NCI-H2227 (cell line): Measurements from ENCODE around the gene MAPK8.

Experiments used
- DNase-seq: peaks from one replicate; lab custom pipeline; 2025; ENCODE audit not compliant: unreplicated experiment; lab: John Stamatoyannopoulos, UW

Gene MAPK8

DNA sequence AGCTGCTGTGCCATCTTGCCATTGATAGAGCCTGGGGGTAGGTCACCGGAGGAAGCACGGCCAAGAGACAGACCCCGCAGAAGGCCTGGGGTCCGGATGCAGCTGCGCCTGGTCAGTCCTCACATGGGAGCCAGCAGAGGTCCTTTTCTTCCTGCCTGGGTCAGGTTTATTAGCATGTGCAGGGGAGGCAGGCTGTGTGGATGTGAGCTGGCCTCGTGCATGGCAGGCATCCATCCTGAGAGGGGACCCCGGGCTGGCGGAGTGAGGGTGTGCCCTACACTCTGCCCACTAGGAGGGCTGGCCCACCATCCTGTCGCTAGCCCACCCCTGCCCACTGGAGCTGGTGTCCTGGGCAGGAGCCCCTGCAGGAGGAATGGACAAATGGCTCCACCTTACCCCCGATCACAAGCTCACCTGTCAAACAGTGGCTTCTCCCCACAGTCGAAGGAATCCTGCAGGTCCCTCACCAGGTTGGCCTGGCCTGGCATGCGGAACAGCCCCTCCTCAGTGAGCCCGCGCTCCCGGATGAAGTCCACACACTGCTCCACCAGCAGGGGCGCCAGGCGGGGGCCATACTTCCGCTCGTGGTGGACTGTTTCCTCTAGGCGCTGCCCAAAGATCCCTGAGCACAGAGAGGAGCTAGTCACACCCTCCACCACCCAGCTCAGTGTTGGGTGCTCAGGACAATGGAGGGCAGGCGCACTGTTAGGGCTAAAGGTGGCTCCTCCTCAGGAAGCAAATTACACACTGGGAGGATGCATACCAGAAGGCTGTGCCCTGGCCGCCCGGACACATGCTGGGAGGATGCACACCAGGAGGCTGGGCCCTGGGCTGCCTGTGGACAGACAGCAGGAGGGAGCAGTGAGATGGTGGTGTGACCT is 153.0 kb downstream of the MAPK8 start:
- no peak for DNase-seq

DNA sequence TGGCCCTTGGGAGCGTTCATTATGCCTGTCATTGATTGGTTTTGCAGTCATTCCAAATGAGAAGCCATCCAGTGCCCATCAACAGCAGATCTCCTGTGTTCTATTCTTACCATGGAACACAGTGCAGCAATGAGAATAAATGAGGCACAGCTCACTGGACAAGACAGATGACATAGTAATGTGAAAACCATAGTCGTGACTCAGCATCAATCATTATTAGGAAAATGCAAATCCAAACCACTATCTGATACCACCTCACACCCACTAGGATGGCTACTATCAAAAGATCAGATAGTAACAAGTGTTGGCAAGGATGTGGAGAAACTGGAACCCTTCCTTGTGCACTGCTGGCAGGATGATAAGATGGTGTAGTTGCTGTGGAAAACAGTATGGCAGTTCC is 153.7 kb downstream of the MAPK8 start:
- no peak for DNase-seq

DNA sequence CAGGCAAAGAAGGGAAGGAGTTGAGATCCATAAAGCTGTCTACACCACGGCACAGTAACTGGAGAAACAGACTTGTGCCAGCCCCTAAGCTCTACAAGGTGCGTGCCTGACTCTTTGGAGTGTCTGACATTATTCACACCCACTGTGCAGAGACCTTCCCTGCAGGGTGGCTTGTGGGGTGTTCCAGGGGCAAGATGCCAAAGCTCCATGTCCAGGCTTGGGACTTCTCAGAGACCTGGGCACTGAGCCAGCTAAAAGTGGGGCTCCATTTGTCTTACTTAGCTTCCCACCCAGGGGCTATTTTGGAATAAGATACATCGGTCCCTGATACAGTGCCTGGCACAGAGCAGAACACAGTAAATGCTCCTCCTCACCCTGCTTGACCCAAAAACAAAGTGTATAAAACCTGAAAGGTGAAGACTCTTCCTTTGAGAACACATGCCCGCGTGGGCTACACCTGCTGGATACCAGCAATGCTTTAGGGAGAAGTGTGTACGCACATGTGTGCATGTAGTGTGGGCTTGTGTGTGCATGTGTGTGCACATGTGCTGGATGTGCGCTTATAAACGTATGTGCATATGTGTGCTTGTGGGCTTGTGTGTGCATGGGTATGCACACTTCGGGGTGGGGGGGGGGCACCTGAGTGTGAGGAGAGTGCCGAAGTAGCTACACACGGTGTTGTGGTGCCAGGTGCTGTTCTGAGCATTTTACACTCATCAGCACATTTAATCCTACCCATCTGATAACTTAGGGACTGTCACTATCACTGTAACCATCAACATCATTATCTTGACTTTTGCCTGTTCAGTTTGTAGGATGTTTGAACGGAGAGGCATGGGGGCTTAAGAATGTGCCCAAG is 155.4 kb downstream of the MAPK8 start:
- DNase-seq: no peak

DNA sequence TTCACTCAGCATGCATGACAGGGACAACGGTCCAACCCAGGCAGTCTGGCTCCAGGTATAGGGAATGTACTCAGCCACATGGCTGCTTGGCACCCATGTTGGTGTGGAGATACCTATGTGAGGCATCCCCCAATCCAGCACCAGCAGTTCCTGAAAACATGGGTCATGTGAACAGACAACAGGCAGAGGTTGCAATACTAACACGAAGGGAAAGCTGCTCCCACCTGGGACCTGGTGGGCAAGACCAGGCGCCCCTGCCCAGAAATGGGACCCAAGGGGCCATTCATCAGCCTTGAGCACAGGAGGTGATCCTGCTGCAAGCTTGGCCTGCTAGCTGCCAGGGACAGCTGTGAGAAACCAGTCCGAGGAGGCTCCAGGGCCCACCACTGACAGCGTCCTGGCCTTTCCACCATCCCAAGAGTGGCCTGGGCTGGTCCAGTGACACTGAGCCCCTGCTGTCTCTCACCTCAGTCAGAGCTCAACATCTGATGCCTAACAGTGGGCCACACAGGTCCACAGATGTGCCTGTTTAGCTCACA is 156.1 kb downstream of the MAPK8 start:
- no peak for DNase-seq

DNA sequence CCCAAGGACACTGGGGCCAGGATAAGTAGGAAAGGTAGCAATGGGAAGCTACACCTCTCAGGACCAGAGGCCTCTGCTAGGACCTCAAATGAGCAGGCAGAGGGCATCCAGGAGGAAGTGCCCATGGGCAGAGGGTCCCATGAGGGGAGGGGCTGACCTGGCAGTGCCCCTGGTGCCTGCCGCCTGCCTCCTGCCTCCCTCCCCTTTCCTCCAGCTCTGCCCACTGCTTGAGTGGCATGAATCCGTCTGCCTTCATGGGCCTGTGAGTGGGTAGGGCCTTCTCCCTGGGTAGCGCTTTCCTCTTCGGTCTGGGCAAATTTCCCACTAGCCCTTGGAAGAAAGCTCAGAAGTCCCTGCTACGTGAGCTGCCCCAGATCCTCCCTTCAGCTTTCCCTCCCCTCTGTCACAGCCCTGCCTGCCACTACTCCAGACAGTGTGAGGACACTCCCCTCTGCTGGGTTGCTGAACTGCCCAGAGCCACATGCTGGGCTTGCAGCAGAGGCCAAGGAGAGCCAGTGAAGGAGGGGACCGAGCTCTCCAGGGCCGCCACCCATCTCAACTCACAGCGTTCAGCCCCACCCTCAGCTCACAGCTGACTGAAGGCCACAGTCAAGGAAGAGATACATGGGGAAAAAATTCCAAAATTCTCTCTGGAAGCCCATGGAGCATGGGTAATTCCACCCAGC is 157.0 kb downstream of the MAPK8 start:
- DNase-seq: no peak

DNA sequence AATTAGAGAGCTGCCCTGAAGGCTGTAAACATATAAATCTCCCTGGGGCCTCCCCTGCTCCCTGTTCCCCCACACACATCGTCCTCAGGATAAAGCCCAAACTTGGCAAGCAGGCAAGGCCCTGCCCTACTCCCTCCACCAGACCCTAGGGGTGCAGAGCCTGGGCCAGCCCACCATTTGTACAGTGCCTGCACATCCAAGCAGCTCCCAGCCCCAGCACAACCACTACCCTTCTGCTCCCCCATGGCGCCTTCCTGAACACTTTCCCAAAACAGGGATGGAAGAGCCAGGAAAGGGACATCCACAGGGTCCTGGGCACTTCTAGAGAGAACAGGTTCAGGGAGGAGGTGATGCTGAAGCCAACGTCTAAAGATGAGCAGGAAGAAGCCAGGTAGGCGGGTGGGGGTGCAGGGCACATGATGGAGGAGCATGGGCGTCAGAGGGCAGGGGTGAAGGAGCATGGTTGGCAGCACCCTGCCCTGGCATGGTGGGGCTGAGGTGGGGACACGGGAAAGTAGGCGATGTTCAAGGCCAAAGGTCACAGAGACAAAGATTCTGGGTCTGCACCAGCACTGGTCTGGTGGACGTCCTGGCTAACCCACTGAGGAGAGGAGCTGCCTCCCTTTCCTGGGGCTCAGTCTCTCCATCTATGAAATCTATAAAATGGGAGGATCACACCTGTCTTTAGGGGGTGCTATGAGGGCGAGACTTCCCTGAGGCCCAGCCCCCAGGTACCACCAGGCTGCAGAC is 157.8 kb downstream of the MAPK8 start:
- no peak for DNase-seq

DNA sequence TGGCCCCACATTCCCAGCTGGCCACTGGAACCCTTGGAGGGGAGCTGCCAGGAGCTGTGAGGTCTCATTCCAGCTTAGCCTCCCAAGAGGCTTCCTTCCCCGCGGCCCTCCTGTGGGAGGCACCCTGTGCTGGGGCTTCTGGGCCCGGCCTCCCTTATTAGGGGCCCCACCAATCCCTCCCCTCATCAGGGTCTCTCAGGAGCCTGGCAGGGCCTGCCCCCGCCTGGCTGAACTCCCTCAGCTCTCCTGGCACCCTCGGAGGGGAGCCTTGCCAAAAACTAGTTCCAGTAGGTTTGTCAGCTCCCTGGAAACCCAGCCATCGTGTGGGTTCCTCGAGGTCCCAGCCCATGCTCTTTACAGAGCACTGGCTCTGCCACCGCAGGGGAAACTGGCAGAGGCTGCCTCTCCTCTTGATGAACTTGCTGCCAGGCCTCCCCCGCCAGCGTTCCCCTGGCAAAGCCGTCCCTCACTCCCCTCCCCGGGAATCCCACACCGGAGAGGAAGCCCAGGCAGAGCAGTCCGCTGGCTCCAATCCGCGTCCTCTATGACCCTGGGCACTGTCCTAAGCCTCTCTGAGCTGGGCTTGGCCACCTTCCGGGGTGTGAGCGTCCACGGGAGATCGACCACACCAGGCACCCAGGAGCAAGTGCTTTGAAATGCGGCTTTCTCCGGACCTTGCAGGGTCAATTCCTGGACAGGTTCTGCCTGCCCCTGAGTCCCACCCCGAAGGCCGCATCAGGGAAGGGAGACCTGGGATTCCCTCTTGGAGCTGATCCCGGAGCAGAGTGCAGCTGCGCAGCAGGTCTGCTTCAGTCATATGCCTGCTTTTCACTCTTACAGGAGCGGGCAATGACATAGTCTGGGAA is 158.6 kb downstream of the MAPK8 start:
- no peak for DNase-seq

DNA sequence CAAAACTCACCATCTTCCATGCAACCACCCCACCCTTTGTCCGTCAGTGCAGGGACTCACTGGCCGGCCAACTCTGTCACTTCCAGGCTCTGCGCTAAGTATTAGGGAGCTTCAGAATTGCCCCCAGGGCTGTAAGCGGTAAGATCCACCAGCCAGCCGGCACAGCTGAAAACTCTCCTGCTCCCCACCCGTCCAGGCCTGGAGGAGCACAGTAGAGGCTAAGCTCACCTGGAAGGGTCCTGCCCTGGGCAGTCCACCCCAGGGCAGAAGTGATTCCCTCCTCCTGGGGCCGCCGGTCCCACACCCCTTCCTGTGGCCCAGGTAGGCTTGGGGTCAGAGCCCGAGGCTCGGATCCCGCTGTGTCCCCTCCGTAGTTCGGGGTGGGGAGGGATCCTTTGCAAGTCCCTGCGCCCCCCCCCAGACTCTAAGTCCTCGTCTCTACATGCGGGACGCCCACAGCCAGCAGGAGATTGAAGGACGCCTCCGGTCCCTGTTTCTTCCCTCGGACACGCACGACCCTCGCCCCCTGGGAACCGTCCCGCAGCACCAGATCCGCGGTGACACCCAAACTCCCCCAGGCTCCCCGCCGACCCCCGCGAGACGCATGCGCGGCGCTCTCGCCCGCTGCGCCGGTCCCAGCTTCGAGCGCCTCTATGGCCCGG is 159.5 kb downstream of the MAPK8 start:
- no peak for DNase-seq

DNA sequence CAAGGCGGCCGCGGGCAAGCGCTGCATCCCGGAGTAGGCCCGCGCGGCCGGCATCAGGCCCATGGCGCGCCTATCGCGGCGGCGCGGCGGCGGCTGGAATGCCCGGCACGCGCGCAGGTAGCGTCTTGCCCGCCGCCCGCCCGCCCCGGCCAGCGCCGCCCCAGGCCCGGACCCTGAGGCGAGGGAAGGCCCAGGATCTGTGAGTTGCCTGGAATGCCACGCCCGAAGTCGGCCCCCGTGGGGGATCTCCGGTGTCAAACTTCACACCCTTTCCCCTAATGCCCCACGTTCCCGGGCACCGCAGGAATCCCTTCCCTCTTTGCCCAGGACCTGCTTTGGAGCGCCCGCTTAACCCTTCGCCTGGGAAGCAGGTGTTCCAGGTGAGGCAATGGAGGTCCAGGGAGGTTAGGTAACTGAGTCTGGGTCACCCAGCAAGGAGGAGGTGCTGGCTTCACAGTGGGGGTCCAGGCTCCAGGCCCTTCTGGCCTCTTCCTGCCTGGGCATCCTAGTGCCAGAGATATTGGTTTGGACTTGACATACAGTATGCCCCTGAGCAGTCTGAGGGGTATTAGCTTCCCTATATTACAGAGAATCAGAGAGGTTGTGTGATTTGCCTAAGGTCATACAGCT is 160.2 kb downstream of the MAPK8 start:
- DNase-seq: no peak

DNA sequence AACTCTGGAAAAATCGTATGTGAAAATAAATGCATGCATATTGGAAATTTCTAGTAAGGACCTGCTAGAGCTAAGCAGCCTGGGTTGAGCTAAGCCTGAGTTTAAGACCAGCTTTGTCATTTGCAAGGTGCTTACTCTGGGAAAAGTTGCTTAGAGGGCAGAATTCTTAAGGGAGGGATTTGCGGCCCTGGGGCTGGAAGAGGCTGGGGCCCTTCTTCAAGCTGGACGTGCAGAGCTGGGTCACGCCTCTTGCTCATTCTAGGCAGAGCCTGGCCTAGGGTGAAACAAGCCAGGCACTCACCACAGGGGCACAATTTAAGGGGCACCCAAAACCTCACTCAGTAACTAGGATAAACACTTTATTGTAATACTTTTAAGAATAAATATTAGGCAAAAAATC is 161.2 kb downstream of the MAPK8 start:
- DNase-seq: no peak

DNA sequence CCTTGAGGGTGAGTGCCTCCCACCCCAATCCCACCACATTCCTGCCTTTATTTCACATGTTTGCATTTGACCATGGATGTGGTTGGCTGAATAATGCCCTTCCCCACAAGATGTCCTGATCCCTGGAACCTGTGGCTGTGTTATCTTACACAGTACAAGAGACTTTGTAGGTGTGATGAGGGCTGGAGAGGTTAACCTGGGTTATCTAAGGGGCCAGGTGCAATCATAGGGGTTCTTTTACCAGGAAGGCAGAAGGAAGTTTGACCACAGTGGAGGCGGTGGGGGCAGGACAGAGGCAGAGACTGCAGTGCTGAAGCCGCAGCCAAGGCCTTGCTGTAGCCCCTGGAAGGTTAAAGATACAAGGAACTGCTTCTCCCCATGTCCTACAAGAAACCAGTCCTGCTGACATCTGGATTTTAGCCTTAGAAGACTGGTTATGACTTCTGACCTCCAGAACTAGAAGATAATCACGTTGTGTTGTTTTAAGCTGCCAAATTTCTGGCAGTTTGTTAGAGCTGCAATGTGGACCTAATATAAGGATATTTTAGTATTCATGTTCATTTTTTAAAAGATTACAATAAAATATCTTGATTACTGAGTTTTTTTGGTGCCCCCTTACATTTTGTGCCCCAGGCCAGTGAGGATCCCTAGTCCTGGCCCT is 161.8 kb downstream of the MAPK8 start:
- DNase-seq: no peak

DNA sequence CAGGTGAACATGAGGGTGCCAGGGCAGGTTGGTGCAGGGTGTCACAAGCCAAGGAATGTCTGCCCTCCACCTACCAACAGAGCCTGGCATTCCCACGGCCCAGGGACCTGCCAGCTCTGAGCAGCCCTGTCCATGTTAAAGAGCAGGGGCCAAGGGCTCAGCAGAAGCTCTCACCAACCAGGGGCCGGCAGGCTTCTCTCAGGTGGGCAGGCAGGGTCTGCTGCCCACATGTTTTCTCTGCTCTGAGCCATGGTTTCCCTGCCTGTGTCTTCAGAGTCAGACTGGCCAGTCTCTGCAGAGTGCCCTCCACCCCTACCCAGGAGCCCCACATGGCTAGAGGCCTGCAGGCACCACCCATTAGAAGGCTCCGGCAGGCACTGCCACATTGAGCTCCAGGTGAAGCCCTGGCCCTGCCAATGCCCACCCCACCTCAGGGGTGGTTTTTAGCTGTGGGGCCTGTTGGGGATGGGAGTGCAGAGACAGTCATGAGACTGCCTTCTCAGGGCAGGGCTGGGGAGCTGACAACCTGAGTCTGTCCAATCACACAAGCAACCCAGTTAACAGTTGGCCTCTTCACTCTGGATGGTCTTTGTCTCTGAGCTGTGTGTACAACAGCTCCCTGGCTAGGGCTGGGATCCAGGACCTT is 162.5 kb downstream of the MAPK8 start:
- no peak for DNase-seq

DNA sequence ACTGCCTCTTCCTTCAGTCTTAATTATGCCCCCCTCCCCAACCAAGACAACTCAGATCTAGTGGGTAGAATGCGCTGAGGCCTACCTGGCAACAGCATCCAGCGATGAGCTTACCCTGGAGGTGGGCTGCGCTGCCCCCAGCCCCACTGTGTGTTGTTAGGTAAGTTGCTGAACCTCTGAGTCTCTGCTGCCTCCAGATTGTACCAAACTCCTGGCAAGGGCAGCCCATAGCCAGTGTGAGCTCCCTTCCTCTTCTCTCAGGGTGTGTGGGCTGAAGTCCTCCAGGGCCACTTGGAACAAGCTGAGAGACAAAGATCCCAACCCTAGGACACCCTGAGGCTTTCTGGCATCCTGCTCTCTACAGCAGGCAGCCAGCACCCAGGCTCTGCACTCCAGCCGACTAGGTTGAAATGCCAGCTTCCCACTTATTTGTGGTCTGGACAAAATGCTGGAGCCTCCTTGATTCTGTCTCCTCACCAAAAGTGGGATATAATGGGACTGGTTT is 163.1 kb downstream of the MAPK8 start:
- no peak for DNase-seq

DNA sequence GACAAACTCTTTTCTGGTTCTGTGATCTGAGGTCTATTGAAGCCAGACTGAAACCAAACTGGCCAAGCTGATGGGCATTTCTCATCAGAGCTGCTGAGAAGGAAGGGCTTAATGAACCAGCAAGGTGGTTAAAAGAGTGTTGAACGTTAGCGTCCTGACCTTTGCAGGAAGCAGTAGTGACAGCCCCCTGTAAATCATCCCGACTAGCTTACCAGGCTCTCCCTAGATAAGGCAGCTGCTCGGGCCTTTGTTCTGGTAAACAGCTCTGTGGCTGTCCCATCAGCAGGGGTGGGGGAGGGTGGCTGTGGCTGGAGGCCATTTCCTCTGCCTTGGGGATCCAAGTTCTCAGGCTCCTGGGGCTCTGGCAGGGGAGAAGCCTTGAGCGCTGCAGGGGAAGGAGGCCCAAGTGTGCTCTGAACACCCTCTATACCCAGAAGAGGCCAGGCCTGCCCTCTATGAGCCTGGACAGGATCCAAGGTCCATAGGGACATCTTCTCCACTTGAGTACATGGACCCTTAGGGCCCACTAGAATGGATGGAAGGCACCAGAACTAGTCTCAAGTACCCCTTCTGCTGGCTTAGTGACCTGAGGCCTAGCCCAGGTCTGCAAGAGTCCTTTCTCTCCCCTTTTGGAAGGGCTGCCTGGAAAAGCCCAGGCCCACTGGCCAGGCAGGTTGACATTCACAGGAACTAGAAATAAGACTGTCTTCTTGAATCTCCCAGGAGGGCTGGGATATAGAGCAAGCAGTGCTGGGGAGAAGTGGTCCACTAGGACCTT is 163.8 kb downstream of the MAPK8 start:
- no peak for DNase-seq

DNA sequence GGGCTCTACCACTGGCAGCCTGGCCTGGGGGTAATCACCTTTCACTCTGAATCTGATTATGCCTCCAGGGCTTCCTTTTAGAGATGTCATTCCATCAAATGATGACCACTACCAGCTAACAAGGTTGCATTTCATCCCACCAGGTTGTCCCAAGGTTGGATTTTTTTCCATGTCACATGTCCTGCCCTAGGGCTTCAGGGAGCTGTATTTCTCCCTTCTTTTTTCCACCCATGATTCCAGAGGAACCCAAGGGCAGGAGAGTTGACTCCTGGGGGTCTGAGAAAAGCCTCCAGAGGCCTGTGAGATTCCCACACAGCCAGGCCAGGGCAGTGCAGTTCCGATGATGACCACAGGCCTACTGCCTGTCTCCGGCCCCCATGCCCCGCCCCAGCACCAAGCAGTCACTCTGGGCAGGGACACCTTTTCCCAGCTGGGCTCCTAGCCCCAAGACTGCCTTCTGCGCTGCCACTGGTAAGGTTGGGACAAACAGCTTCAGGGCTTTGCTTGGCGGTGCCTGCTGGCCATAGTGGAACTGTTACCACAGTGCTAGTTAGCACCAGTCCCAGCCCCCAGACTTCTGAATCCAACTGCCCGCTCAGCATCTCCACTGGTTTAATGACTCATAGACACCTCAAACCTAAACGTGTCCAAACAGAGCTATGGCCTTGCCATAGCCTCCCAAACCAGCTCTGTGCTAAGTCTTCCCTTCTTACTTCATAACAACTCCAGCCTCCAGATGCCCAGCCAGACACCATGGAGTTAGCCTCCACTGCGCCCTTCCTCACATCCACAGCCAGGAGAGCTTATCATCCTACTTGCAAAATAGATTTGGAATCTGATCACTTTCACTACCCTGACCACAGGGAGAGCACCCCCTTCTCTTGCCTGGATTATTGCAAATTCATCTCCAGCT is 164.7 kb downstream of the MAPK8 start:
- no peak for DNase-seq
